ENCODE data around the gene ARFGEF3.

DNA sequence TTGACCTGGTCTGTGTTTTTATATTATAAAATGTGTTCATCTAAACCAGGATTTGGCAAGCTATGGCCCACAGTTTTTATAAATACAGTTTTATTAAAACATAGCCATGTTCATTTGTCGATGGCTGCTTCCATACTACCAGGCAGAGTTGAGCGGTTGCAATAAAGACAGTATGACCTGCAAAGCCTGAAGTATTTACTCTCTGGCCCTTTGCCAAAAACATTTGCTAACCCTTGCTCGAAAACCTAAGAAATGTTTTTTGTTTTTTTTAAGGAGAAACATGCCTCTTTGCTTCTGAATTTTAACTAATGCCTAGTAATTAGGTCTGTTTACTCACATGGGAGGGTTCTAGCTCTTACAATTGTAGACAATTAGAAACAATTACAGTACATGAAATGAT, 148.6 kb downstream of the ARFGEF3 start:
- TF ChIP-seq, protein P1, sequence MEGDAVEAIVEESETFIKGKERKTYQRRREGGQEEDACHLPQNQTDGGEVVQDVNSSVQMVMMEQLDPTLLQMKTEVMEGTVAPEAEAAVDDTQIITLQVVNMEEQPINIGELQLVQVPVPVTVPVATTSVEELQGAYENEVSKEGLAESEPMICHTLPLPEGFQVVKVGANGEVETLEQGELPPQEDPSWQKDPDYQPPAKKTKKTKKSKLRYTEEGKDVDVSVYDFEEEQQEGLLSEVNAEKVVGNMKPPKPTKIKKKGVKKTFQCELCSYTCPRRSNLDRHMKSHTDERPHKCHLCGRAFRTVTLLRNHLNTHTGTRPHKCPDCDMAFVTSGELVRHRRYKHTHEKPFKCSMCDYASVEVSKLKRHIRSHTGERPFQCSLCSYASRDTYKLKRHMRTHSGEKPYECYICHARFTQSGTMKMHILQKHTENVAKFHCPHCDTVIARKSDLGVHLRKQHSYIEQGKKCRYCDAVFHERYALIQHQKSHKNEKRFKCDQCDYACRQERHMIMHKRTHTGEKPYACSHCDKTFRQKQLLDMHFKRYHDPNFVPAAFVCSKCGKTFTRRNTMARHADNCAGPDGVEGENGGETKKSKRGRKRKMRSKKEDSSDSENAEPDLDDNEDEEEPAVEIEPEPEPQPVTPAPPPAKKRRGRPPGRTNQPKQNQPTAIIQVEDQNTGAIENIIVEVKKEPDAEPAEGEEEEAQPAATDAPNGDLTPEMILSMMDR (IDR thresholded peaks at IDR 0.05) = no peak
- no peak for TF ChIP-seq POLR2A (IDR thresholded peaks at IDR 0.05)
